Keratinocyte (primary cell): Measurements from ENCODE around the gene TPM3.

ENCODE experiments used
- CTCF ChIP-seq, 3 experiments: IDR thresholded peaks in 1 of 3; conservative IDR thresholded peaks in 1 of 3; optimal IDR thresholded peaks in 1 of 3; 2 replicates in 2 of 3; 3 replicates in 1 of 3; pipeline versions ENCODE3 to v1.5.1; 2011; ENCODE audit warnings: low read length in 3 of 3, mild to moderate bottlenecking in 3 of 3, moderate library complexity in 2 of 3, control low read depth in 1 of 3, inconsistent platforms in 1 of 3; ENCODE audit not compliant: insufficient read depth in 2 of 3; ENCODE audit errors: extremely low read depth in 1 of 3
- EZH2 ChIP-seq: IDR thresholded peaks from one replicate; pipeline ENCODE4 v1.6.1; 2012; ENCODE audit warnings: inconsistent platforms, mild to moderate bottlenecking, low read length, moderate library complexity

DNA sequence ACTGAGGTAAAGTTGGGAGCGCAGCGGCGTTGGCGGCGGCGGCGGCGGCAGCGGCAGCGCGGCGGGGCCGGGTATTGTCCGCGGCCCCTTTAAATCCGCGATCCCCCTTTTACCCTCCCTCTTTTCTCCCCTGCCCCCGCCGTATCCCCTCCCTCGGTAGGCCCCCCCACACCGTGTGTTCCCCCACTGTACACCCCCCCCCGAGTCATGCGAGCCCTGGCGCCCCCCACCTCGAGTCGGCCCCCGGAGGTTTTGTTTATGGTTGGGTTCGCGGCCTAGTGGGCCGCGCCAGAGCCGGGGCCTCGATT is 29.0 kb upstream of the TPM3 start:
- TF ChIP-seq CTCF (optimal IDR thresholded peaks at IDR 0.05 in 1 of 3, IDR thresholded peaks at IDR 0.05 in 1 of 3, conservative IDR thresholded peaks at IDR 0.05 in 1 of 3; ENCODE audit: extremely low read depth in 1 of 3, insufficient read depth in 2 of 3, low read length in 3 of 3) (no peak), EZH2 (no peak)
